C4-2B (cell line): ENCODE measurements around the gene ANKLE1.

Source experiments
- CTCF ChIP-seq: fragments of 450-650 bp; conservative IDR thresholded peaks from 2 replicates; pipeline ENCODE4 v1.5.1; 2017; ENCODE audit warnings: mild to moderate bottlenecking
- ZFX ChIP-seq: fragments of 450-650 bp; IDR thresholded peaks from 2 replicates; pipeline ENCODE4 v1.6.1; 2017

DNA sequence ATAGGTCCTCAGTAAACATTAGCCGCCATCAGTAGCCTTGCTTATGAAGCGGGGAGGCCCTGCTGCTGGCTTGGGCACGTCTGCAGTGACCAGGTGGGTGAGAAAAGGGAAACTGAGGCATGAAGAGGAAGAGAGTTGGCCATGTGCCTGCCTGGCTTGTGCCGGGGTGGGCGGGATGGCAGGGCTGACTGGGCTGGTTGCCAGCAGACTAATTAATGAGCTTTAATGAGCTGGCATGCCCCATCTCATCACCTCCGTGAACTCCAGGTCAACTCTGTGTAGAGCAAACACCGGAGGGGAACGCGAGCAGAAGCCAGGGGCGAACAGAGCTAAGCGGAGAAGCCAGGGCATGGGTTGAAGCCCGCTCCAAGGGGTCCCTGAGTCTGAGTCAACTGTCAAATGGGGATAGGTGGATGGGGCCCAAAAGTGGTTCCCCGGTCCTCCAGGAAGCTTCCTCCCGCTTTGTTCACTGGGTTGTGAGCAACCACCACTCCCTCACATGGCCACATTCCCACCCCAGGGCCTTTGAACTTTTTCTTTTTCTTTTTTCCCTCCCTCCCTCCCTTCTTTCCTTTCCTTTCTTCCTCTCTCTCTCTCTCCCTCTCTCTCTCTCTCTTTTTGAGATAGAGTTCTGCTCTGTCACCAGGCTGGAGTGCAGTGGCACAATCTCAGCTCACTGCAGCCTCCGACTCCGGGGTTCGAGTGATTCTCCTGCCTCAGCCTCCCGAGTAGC lies 44.7 kb upstream of the ANKLE1 start:
- TF ChIP-seq CTCF (no peak), ZFX (no peak)
